Measurements from ENCODE around the gene RNF141.

RNF141 gene

DNA sequence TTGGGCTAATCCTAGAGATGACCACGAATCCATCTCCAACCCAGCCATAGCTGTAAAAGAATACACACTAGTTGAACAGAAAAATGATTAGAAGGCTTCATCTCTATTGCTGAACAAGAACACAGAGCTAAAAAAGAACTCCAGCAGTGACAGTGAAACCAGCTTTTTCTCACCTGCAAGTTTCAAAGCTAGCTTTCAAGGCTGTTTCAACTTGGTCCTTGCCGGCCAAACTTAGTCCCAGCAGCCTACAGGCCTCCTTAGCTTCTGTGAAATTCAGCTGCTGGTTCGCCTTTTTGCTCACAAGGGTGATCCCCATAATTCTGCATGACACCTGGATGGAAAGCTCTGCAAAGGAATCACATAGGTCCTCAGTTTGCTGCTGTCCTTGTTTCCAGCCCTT is 23.0 kb upstream of the RNF141 start:
- no peak overlapping the region for H3K4me3 ChIP-seq (ENCODE audit: low read depth, low read length)
- TF ChIP-seq, protein P1, sequence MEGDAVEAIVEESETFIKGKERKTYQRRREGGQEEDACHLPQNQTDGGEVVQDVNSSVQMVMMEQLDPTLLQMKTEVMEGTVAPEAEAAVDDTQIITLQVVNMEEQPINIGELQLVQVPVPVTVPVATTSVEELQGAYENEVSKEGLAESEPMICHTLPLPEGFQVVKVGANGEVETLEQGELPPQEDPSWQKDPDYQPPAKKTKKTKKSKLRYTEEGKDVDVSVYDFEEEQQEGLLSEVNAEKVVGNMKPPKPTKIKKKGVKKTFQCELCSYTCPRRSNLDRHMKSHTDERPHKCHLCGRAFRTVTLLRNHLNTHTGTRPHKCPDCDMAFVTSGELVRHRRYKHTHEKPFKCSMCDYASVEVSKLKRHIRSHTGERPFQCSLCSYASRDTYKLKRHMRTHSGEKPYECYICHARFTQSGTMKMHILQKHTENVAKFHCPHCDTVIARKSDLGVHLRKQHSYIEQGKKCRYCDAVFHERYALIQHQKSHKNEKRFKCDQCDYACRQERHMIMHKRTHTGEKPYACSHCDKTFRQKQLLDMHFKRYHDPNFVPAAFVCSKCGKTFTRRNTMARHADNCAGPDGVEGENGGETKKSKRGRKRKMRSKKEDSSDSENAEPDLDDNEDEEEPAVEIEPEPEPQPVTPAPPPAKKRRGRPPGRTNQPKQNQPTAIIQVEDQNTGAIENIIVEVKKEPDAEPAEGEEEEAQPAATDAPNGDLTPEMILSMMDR (conservative IDR thresholded peaks at IDR 0.05; ENCODE audit: low read depth, low read length) = no peak
- DNase-seq (ENCODE audit: low read depth) = no peak

DNA sequence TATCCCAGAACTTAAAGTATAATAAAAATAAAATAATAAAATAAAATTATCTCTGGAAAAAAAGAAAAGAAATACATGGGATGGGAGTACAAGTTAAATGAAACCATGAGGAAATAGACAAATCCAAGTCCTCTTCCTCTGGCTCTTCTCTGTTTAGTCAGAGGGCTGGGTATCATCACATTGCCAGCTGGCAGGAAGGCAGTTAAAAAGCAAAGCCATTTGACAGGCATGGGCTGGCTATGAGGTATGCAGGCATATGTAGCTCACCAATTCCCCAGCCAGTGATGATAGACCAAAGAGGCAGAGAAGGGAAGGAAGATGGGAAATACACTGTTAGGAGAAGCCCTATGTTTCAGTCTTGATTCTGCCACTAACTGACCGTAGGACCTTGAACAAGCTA is 21.0 kb upstream of the RNF141 start:
- no peak for DNase-seq (ENCODE audit: low read depth)
- TF ChIP-seq, protein P1 (conservative IDR thresholded peaks at IDR 0.05; ENCODE audit: low read depth, low read length) = no peak
- no peak overlapping the region for H3K4me3 ChIP-seq (ENCODE audit: low read depth, low read length)

DNA sequence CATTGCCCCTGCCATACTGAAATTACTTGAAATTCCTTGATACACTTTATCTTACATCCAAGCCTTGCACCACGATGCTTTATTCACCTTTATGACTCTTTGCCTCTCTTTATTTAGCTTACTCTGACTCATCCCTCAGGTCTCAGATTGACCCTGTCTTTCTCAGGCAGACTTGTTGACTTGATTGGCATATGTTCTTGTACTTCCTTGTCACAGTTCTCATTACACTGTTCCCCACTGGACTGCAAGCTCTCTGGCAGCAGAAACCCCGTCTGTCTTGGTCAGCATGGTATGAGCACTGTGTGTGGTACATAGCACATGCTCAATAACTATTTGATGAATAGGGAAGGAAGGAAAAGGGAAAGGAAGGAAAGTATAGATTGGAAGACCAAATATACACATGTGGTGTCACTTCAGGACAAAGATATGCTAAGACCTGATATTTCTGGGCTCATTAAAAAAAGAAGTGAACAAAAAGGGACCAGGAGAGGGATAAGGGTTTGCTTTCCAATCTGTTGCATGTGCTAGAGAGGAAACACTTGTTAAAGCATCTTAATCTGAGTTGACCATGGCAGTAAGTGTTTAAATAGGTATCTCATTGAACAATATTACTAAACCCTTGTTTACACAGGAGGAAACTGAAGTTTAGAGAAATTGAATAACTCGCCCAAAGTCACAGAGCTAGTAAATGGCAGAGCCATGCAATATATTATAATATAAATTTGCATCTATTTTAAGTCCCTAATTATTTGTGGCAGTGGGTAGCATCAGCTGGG is 20.2 kb upstream of the RNF141 start:
- no peak for DNase-seq (ENCODE audit: low read depth)
- no peak overlapping the region for H3K4me3 ChIP-seq (ENCODE audit: low read depth, low read length)
- TF ChIP-seq, protein P1 (conservative IDR thresholded peaks at IDR 0.05; ENCODE audit: low read depth, low read length) = no peak

DNA sequence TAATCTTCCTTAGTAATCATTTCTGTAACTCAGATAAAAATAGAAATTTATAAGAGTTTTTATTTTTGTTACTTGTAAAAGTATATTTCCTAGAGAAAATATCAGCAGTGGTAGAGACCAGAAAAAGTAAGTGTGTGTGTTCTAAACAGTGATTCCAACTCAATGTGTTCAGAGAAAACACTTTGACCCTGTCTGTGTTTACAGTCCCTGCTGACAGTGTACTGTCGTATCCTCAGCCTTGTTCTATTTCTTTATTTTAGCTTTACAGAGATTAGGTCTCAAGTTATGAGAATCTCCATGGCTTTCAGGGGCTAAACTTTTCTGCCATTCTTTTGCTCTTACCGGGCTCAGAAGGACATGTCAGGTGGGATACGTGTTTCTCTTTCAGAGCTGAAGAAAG is 17.3 kb upstream of the RNF141 start:
- TF ChIP-seq, protein P1 (conservative IDR thresholded peaks at IDR 0.05; ENCODE audit: low read depth, low read length) = no peak
- no peak for DNase-seq (ENCODE audit: low read depth)
- no peak overlapping the region for H3K4me3 ChIP-seq (ENCODE audit: low read depth, low read length)

DNA sequence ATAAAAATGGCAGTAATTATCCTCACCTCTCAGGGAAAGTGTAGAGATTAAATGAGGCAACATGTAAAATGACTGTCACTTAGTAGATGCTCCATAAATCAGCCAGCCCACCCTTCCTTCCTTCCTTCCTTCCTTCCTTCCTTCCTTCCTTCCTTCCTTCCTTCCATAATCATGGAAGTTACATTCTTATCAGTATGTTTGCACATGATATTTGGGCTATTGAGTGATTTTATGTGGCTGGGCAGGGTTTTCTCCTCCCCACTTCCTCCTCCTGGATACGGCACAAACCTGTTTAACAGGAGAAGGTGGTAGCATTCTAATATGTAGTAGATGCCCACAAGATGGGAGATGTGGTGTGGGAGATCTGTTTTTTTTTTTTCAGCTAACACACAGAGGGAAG is 15.6 kb upstream of the RNF141 start:
- H3K4me3 ChIP-seq (ENCODE audit: low read depth, low read length) = no peak overlapping the region
- TF ChIP-seq, protein P1 (conservative IDR thresholded peaks at IDR 0.05; ENCODE audit: low read depth, low read length) = no peak
- no peak for DNase-seq (ENCODE audit: low read depth)

DNA sequence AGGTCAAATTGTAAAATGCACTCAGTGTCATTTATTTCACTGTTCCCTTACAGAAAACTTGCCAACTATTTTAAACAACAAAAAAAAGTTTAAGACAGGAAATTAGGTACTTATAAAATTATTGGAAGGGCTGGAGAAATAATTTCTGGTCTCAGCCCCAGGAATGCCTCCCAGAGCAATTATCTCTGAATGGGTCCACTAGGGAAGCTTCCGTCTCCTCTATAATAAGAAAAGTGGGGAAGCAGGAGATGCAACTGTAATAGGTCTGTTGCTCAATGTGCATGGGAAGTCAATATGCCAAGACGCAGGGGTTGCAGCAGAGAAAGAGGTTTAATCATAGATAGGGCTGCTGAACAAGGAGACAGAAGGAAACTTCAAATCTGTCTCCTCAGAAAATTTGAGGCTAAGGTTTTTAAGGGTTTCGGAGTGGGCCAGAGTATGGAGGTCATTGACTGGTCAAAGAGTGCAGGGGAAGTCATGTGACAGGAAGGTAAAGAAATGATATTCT is 10.9 kb upstream of the RNF141 start:
- H3K4me3 ChIP-seq (ENCODE audit: low read depth, low read length) = no peak overlapping the region
- TF ChIP-seq, protein P1 (conservative IDR thresholded peaks at IDR 0.05; ENCODE audit: low read depth, low read length) = no peak
- DNase-seq (ENCODE audit: low read depth) = no peak

DNA sequence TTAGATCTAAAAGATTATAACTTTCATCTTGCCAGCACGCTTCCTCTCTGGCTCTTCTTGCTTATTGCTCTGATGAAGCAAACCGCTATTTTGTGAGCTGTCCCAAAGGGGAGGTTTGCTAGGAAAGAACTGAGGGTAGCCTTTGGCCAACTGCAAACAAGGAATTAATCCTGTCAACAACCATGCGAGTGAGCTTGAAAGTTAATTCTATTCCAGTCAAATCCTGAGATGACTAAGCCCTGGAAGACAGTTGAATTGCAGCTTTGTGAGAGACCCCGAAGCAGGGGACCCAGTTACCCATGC is 10.3 kb upstream of the RNF141 start:
- no peak overlapping the region for H3K4me3 ChIP-seq (ENCODE audit: low read depth, low read length)
- TF ChIP-seq, protein P1 (conservative IDR thresholded peaks at IDR 0.05; ENCODE audit: low read depth, low read length) = no peak
- no peak for DNase-seq (ENCODE audit: low read depth)

All from choroid plexus epithelial cell (primary cell).